BJ (cell line): ENCODE data around the gene KLK15. TPM values are rescaled to one million over a fixed set of nuclear protein-coding genes. Genes with fewer than 3 reads are reported as not detected.

Source experiments
- CTCF ChIA-PET: fragments of 350-600 bp; formaldehyde crosslinking; extraction: SDS; loops from one replicate; lab custom pipeline; 2021; ENCODE audit warnings: antibody characterized with exemption, inconsistent platforms; lab: Yijun Ruan, JAX
- POLR2A ChIA-PET: fragments of 300-600 bp; sonication (Branson Sonifier 250); formaldehyde crosslinking; extraction: SDS; loops from one replicate; lab custom pipeline; 2021; ENCODE audit warnings: antibody characterized with exemption; lab: Charles Lee
- DNase-seq: peaks from one replicate; pipeline ENCODE4 v3.0.0-alpha.2; 2011; ENCODE audit warnings: low read depth
- H3K27me3 ChIP-seq: 2 replicates; pipeline ENCODE4 v1.6.0; 2011; ENCODE audit warnings: low read length; ENCODE audit not compliant: control insufficient read depth, insufficient read depth
- H3K36me3 ChIP-seq: 2 replicates; pipeline ENCODE4 v1.5.1; 2011; ENCODE audit warnings: low read length; ENCODE audit not compliant: control insufficient read depth, insufficient read depth
- H3K4me3 ChIP-seq: 2 replicates; pipeline ENCODE4 v1.5.1; 2011; ENCODE audit warnings: low read depth, mild to moderate bottlenecking, control low read depth, low read length
- polyA plus RNA-seq: library from polyadenylated mRNA; depleted of rRNA; stranded (reverse); fragments of >200 nt; gene quantifications from 2 replicates; pipeline ENCODE4 v1.2.3, GENCODE V29; 2011
- TF ChIP-seq, protein P1 (sequence below): IDR thresholded peaks from 2 replicates; pipeline ENCODE4 v1.5.1; 2011; ENCODE audit warnings: low read depth, mild to moderate bottlenecking, control low read depth, inconsistent platforms, low read length, moderate library complexity; ENCODE audit not compliant: insufficient read depth

Gene KLK15
- polyA plus RNA-seq, 1 experiment = not detected

DNA sequence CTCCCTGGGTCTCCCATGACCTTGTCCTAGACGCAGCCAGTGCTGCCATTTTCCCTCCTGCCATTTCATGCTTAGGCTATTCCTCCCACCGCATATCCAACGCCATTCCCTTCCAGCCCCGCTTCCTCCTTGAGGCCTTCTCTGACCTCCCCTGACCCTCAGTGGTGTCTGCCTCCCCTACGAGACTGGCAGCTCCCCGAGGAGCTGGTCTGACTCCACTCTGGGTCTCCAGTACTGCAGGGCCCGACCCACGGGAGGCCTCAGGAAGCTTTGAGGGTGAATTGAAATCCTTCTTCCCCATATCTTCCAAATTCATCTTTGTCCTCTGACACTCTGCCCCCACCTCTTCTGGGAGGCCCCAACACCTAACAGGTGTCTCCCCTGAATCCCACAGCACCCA, 708 bp downstream of the KLK15 start:
- no peaks in the 10 kb centered on the region for H3K27me3 ChIP-seq
- POLR2A ChIA-PET = no interaction called here

GRCh38 chr19:50831026-50831396, 2.4 kb downstream of the KLK15 start:
- DNase-seq = no peak
- no peak overlapping the region for H3K4me3 ChIP-seq
- ChIA-PET CTCF (no interaction called here), POLR2A (no interaction called here)
- no peaks in the 10 kb centered on the region for H3K27me3 ChIP-seq
- TF ChIP-seq, protein P1, sequence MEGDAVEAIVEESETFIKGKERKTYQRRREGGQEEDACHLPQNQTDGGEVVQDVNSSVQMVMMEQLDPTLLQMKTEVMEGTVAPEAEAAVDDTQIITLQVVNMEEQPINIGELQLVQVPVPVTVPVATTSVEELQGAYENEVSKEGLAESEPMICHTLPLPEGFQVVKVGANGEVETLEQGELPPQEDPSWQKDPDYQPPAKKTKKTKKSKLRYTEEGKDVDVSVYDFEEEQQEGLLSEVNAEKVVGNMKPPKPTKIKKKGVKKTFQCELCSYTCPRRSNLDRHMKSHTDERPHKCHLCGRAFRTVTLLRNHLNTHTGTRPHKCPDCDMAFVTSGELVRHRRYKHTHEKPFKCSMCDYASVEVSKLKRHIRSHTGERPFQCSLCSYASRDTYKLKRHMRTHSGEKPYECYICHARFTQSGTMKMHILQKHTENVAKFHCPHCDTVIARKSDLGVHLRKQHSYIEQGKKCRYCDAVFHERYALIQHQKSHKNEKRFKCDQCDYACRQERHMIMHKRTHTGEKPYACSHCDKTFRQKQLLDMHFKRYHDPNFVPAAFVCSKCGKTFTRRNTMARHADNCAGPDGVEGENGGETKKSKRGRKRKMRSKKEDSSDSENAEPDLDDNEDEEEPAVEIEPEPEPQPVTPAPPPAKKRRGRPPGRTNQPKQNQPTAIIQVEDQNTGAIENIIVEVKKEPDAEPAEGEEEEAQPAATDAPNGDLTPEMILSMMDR = no peak
- no peaks in the 10 kb centered on the region for H3K36me3 ChIP-seq

More for the DNA sequence above, 708 bp downstream of the KLK15 start:
- TF ChIP-seq, protein P1 = no peak
- CTCF ChIA-PET = interaction anchor here (0.5 kb wide), 1 partner anchor 13 kb away, joined by 3 read pairs; no protein-coding TSS in a partner anchor
- no peaks in the 10 kb centered on the region for H3K36me3 ChIP-seq
- no peak for DNase-seq
- H3K4me3 ChIP-seq = no peak overlapping the region

DNA sequence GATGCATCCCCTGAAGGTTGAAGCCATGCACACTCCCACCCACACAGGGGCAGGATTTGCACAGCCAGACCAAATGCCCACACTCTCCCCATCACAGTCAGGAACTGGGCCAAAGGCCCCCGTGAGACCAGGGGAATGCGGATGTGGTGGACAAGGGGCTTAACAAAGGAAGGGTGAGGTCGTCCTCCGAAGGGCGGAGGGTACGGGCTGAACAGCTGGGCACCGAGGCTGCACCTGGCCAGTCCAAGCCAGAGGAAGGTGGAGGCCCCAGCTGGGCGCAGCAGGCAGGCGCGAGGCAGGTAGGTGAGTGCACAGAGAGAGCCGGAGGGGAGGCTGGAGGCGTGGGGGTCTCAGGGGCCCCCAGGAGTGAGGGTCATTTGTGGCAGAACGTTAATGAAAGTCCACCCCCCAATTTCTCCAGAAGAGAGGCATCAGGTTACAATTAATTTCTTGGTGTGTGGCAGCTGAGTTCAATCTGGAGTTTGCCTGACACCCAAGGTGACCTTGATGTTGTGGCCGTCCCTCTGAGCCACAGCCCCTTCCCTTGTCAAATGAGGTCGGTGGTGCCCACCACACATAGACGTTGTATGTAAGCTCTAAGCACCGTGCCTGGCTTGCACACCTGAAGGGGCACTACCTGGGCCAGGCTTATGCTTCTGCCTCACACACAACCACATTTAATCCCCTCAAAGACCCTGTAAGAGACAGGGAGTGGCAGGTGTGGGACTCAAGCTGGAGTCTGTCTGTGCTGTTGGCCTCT, 2.9 kb downstream of the KLK15 start:
- CTCF ChIA-PET = no interaction called here
- TF ChIP-seq, protein P1 = no peak
- Histone ChIP-seq H3K27me3 (no peaks in the 10 kb centered on the region), H3K36me3 (no peaks in the 10 kb centered on the region), H3K4me3 (no peak overlapping the region)
- POLR2A ChIA-PET = no interaction called here
- DNase-seq = no peak

GRCh38 chr19:50829801-50830200, 3.6 kb downstream of the KLK15 start:
- Histone ChIP-seq H3K4me3 (no peak overlapping the region), H3K36me3 (no peaks in the 10 kb centered on the region), H3K27me3 (no peaks in the 10 kb centered on the region)
- CTCF ChIA-PET = no interaction called here
- no peak for DNase-seq
- POLR2A ChIA-PET = no interaction called here
- TF ChIP-seq, protein P1 = no peak

- TF ChIP-seq, protein P1 = no peak
- Histone ChIP-seq H3K36me3 (no peaks in the 10 kb centered on the region), H3K27me3 (no peaks in the 10 kb centered on the region; the same call in 1 of the 2 replicates), H3K4me3 (no peak overlapping the region)
- ChIA-PET CTCF (interaction anchor here (0.7 kb wide), 1 partner anchor 308 kb away, joined by 3 read pairs; no protein-coding TSS in a partner anchor), POLR2A (no interaction called here)
- no peak for DNase-seq
Observed at GRCh38 chr19:50827476-50827875, 5.9 kb downstream of the KLK15 start.
